Neural cell (in vitro differentiated cells): Measurements from ENCODE around the gene UBAP1L.

ENCODE experiments used
- EZH2 ChIP-seq: fragments of 200-600, 300-800 bp; shearing (Covaris generic), sonication (generic); IDR thresholded peaks from 2 replicates; pipeline ENCODE4 v1.6.1; 2014; ENCODE audit warnings: antibody characterized with exemption, low read length, borderline replicate concordance, mild to moderate bottlenecking; ENCODE audit not compliant: insufficient read depth, poor library complexity, severe bottlenecking
- POLR2AphosphoS5 ChIP-seq: IDR thresholded peaks from 2 replicates; pipeline ENCODE4 v1.6.1; 2012
- TF ChIP-seq, protein P1 (sequence below): fragments of 450-650 bp; IDR thresholded peaks from 2 replicates; pipeline ENCODE4 v1.5.1; 2014; ENCODE audit warnings: antibody characterized with exemption, mild to moderate bottlenecking, moderate library complexity; ENCODE audit not compliant: poor library complexity, severe bottlenecking

DNA sequence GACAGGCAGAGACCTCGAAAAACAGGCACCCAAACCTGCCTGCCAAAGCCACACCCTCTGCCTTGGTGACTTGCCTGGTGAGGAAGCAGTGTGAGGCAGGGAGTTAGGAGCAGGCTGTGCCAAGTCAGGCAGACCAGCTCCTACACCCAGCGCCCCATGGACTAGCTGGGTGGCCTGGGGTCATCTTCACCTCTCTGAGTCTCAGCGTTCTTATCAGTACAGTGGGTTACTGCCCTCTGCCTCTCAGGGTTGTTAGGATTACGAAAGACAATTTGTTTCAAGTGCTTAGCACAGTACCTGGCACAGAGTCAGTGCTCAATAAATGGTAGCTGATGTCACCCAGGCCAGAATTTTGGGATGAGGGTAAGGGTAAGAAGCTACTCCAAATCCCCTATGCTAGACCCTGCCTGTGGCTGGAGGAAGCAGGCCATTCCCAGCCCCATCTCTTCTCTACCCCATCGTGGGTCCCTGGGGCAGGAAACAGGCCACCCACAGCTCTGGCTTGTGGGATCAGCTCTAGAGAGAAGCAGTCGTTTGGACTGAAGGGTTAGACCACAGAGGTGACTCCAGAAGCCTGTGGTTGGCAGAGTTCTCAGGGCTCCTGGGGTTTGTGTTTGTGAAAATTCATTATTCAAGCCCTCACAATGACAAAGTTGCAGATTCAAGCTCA is 59.7 kb downstream of the UBAP1L start:
- TF ChIP-seq POLR2AphosphoS5 (no peak), EZH2 (no peak)
- TF ChIP-seq, protein P1, sequence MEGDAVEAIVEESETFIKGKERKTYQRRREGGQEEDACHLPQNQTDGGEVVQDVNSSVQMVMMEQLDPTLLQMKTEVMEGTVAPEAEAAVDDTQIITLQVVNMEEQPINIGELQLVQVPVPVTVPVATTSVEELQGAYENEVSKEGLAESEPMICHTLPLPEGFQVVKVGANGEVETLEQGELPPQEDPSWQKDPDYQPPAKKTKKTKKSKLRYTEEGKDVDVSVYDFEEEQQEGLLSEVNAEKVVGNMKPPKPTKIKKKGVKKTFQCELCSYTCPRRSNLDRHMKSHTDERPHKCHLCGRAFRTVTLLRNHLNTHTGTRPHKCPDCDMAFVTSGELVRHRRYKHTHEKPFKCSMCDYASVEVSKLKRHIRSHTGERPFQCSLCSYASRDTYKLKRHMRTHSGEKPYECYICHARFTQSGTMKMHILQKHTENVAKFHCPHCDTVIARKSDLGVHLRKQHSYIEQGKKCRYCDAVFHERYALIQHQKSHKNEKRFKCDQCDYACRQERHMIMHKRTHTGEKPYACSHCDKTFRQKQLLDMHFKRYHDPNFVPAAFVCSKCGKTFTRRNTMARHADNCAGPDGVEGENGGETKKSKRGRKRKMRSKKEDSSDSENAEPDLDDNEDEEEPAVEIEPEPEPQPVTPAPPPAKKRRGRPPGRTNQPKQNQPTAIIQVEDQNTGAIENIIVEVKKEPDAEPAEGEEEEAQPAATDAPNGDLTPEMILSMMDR: no peak
